Panc1 (cell line): ENCODE results near the gene ESR2. TPM values are rescaled to one million over a fixed set of nuclear protein-coding genes. Genes with fewer than 3 reads are reported as not detected.

Experiments used
- ATAC-seq: fragments of 200-7000 bp; cut with Tn5 transposase; 2 replicates; pipeline ENCODE4 v1.9.1; 2020; ENCODE audit warnings: mild to moderate bottlenecking, moderate library complexity
- BruUV-seq: library from RNA; stranded (reverse); fragments of 400-500 nt; replicated peaks from 2 replicates; lab custom pipeline; 2021; lab: Mats Ljungman, UMichigan
- CTCF ChIA-PET: fragments of 300-600 bp; sonication (Branson Sonifier 250); formaldehyde crosslinking; loops from one replicate; lab custom pipeline; 2022; ENCODE audit warnings: antibody characterized with exemption; lab: Charles Lee
- POLR2A ChIA-PET: fragments of 300-600 bp; sonication (Branson Sonifier 250); formaldehyde crosslinking; loops from one replicate; lab custom pipeline; 2022; ENCODE audit warnings: antibody characterized with exemption; lab: Charles Lee
- DNase-seq: peaks from one replicate; pipeline ENCODE4 v3.0.0-alpha.2; 2010; ENCODE audit warnings: low read depth, low spot score
- H3K27ac ChIP-seq: 2 replicates; pipeline ENCODE4 v1.5.1; 2011; ENCODE audit warnings: mild to moderate bottlenecking, low read length, inconsistent platforms
- H3K27me3 ChIP-seq: fragments of 200-500 bp; sonication (Bioruptor generic); 2 replicates; pipeline ENCODE4 v1.6.0; 2014; ENCODE audit warnings: low read length, inconsistent platforms; ENCODE audit not compliant: control insufficient read depth, insufficient read depth
- H3K36me3 ChIP-seq: fragments of 200-500 bp; sonication (Bioruptor generic); 2 replicates; pipeline ENCODE4 v1.5.1; 2014; ENCODE audit warnings: inconsistent platforms, mild to moderate bottlenecking, low read length, moderate library complexity; ENCODE audit not compliant: control insufficient read depth, insufficient read depth
- H3K4me1 ChIP-seq: 2 replicates; pipeline ENCODE4 v1.5.1; 2011; ENCODE audit warnings: inconsistent platforms, mild to moderate bottlenecking, low read length, moderate library complexity; ENCODE audit not compliant: control insufficient read depth, insufficient read depth
- H3K4me3 ChIP-seq, 2 experiments: 2 replicates each; pipeline ENCODE4 v1.5.1; 2011 to 2012; ENCODE audit warnings: low read depth in 2 of 2, low read length in 2 of 2, mild to moderate bottlenecking in 2 of 2, inconsistent platforms in 1 of 2, moderate library complexity in 1 of 2
- H3K9me3 ChIP-seq: fragments of 200-500 bp; sonication (Bioruptor generic); 2 replicates; pipeline ENCODE4 v1.5.1; 2014; ENCODE audit warnings: low read depth, mild to moderate bottlenecking, inconsistent platforms, low read length, moderate library complexity; ENCODE audit not compliant: control insufficient read depth, insufficient read depth
- POLR2AphosphoS5 ChIP-seq: IDR thresholded peaks from 2 replicates; pipeline ENCODE4 v1.6.1; 2012; ENCODE audit warnings: mild to moderate bottlenecking, low read depth, low read length, moderate library complexity
- SIN3A ChIP-seq: IDR thresholded peaks from 2 replicates; pipeline ENCODE4 v1.6.1; 2012; ENCODE audit warnings: low read depth, mild to moderate bottlenecking, low read length, moderate library complexity, borderline replicate concordance; ENCODE audit not compliant: insufficient read depth
- TCF7L2 ChIP-seq: IDR thresholded peaks from 2 replicates; pipeline ENCODE4 v1.6.1; 2011; ENCODE audit warnings: mild to moderate bottlenecking, low read depth, low read length, inconsistent platforms
- in situ Hi-C: cut with HindIII; loops from 2 replicates; pipeline ENCODE4 v1.10.0; 2016; ENCODE audit warnings: low sequenced_read_pairs, low pct_unique_long_range_greater_than_20kb
- intact Hi-C: fragments of 100-400 bp; cut with micrococcal nuclease; formaldehyde crosslinking; loops from one replicate; pipeline ENCODE4 v1.10.0; 2022; ENCODE audit not compliant: unreplicated experiment
- total RNA-seq: library from RNA; stranded (reverse); gene quantifications from one replicate; pipeline ENCODE4 v1.2.1, GENCODE V29; 2021; ENCODE audit not compliant: unreplicated experiment
- TF ChIP-seq, protein P1 (sequence below): fragments of 450-650 bp; IDR thresholded peaks from 2 replicates; pipeline ENCODE4 v1.5.1; 2017; ENCODE audit warnings: mild to moderate bottlenecking
- TF ChIP-seq, protein P2 (sequence below), 2 experiments: IDR thresholded peaks; 2 replicates each; pipeline ENCODE4 v1.6.1; 2011 to 2012; ENCODE audit warnings: low read depth in 2 of 2, control low read depth in 1 of 2, low read length in 1 of 2, mild to moderate bottlenecking in 1 of 2, moderate library complexity in 1 of 2; ENCODE audit not compliant: insufficient read depth in 1 of 2

The ESR2 gene
- total RNA-seq, 1 experiment from 2014 or later, result not detected

DNA sequence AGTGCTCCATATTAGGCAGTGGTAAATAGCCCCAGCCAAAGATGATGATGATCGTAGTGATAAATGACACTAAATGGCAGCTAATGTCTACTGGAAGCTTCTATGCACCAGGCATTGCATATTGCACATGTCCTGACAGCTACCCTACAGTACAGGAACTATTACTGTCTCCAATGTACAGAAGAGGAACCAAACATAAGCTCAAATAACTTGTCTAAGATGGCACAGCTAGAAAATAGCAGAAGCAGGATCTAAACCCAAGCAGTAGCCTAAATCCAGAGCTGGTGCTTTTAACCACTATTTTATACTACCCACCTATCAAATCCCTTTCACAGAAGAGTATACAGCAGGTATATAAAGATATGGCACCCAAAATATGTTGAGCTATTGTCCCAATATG lies 28.9 kb downstream of the ESR2 start:
- ATAC-seq, result no peak
- no peak overlapping the region for H3K27ac ChIP-seq
- ChIA-PET POLR2A (no interaction called here), CTCF (interaction anchor here (0.5 kb wide), 1 partner anchor 163 kb away, joined by 6 read pairs; no protein-coding TSS in a partner anchor)
- no peak for DNase-seq
- H3K4me1 ChIP-seq, result no peaks in the 10 kb centered on the region
- H3K4me3 ChIP-seq, result no peak overlapping the region
- intact Hi-C loops (no loop called here), in situ Hi-C loops (no loop called here)
- no peaks in the 10 kb centered on the region for H3K27me3 ChIP-seq
- TF ChIP-seq, protein P1, sequence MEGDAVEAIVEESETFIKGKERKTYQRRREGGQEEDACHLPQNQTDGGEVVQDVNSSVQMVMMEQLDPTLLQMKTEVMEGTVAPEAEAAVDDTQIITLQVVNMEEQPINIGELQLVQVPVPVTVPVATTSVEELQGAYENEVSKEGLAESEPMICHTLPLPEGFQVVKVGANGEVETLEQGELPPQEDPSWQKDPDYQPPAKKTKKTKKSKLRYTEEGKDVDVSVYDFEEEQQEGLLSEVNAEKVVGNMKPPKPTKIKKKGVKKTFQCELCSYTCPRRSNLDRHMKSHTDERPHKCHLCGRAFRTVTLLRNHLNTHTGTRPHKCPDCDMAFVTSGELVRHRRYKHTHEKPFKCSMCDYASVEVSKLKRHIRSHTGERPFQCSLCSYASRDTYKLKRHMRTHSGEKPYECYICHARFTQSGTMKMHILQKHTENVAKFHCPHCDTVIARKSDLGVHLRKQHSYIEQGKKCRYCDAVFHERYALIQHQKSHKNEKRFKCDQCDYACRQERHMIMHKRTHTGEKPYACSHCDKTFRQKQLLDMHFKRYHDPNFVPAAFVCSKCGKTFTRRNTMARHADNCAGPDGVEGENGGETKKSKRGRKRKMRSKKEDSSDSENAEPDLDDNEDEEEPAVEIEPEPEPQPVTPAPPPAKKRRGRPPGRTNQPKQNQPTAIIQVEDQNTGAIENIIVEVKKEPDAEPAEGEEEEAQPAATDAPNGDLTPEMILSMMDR, result no peak
- TF ChIP-seq SIN3A (no peak), TCF7L2 (no peak), POLR2AphosphoS5 (no peak)
- TF ChIP-seq, protein P2, sequence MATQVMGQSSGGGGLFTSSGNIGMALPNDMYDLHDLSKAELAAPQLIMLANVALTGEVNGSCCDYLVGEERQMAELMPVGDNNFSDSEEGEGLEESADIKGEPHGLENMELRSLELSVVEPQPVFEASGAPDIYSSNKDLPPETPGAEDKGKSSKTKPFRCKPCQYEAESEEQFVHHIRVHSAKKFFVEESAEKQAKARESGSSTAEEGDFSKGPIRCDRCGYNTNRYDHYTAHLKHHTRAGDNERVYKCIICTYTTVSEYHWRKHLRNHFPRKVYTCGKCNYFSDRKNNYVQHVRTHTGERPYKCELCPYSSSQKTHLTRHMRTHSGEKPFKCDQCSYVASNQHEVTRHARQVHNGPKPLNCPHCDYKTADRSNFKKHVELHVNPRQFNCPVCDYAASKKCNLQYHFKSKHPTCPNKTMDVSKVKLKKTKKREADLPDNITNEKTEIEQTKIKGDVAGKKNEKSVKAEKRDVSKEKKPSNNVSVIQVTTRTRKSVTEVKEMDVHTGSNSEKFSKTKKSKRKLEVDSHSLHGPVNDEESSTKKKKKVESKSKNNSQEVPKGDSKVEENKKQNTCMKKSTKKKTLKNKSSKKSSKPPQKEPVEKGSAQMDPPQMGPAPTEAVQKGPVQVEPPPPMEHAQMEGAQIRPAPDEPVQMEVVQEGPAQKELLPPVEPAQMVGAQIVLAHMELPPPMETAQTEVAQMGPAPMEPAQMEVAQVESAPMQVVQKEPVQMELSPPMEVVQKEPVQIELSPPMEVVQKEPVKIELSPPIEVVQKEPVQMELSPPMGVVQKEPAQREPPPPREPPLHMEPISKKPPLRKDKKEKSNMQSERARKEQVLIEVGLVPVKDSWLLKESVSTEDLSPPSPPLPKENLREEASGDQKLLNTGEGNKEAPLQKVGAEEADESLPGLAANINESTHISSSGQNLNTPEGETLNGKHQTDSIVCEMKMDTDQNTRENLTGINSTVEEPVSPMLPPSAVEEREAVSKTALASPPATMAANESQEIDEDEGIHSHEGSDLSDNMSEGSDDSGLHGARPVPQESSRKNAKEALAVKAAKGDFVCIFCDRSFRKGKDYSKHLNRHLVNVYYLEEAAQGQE (IDR thresholded peaks at IDR 0.05; ENCODE audit: insufficient read depth in 1 of 2, low read depth in 2 of 2, low read length in 1 of 2), result no peak
- BruUV-seq, result no TSS peak
- no peaks in the 10 kb centered on the region for H3K36me3 ChIP-seq
- no peaks in the 10 kb centered on the region for H3K9me3 ChIP-seq

DNA sequence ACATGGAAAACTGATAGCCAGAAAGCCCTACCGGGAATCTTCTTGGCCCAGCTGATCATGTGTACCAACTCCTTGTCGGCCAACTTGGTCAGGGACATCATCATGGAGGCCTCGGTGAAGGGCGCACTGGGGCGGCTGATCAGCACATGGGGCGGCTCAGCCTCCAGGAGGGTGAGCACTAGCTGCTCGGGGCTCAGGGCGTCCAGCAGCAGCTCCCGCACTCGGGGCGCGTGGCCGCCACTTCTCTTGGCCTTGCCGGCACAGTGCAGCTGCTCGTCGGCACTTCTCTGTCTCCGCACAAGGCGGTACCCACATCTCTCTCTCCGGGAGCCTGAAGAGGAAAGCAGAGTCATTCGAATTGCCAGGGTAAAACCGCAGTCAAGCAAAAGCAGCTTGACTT lies 33.8 kb downstream of the ESR2 start:
- no peak for DNase-seq
- H3K4me1 ChIP-seq, result no peaks in the 10 kb centered on the region
- intact Hi-C loops (no loop called here), in situ Hi-C loops (no loop called here)
- ChIA-PET CTCF (no interaction called here), POLR2A (no interaction called here)
- H3K27me3 ChIP-seq, result no peaks in the 10 kb centered on the region
- BruUV-seq, result no TSS peak
- TF ChIP-seq POLR2AphosphoS5, result no peak
- no peak for TF ChIP-seq SIN3A
- TF ChIP-seq TCF7L2, result no peak
- TF ChIP-seq, protein P2 (IDR thresholded peaks at IDR 0.05; ENCODE audit: insufficient read depth in 1 of 2, low read depth in 2 of 2, low read length in 1 of 2), result no peak
- TF ChIP-seq, protein P1, result no peak
- no peak for ATAC-seq
- H3K27ac ChIP-seq, result no peak overlapping the region
- H3K9me3 ChIP-seq, result no peaks in the 10 kb centered on the region
- H3K4me3 ChIP-seq, result no peak overlapping the region
- H3K36me3 ChIP-seq, result no peaks in the 10 kb centered on the region
